ENCODE measurements around the gene CMTM7. TPM values are rescaled to one million over a fixed set of nuclear protein-coding genes. Genes with fewer than 3 reads are reported as not detected.

Gene CMTM7
- total RNA-seq, 1 donor from 2014 or later = 95.5 TPM

DNA sequence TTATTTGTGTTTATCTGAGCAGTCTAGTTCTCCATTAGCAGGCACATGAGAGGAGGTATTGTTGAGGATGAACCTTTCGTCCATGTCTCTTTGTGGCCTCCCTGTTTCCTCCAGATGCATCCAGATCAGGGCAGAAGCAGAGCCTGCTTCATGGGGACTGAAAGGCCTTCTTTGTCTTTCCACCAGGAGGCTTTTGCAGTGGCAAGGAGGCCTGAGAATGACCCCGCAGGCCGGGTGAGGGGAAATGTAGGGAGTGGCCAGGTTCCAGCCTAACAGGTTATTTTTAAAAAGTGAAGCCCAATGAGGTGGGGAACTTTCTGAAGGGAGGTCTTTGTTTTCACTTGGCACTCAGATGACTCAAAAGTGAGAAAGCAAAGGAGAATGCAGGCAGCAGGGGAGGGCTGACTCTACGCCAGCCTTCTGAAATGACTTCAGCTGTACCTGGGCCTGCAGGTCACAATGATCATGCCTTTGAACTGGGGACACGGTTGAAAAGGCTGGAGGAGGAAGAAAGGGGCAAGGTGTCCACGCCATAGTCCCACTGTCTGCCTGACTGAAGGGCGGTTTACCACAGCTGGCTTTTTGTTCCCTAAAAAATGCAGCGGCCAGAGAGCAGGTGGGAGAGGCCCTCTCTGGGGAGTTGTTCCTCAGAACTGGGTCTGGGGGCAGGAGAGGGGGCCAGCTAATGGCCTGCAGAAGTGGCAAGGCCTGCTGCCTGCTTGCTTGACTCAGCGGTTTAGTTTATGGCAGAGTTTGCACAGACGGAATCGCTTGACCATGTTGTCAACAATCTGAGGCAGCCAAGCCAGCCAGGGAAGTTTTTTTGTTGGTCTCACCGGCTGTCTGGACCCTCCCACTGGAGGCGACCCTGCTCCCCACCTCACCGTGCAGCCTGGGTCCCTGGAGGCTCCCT is 28.7 kb downstream of the CMTM7 start:
- DNase-seq = no peak

DNA sequence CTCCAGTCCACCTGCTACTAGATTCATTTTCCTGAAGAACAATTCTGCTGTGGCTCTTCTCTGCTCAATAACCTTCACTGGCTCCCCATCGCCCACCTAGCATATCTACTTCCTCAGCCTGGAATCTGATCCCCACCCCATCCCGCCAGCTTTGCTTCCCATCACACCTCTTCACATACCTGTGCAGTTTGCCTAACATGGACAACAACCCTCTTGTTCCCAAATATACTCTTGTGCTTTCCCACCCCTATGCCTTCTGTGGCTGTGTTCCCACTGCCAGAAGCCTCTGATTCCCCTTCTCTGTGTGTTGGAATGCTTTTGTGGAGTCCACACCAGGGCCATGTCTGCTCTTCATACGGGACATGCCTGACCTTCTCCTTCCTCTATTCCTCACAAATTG is 29.5 kb downstream of the CMTM7 start:
- Mint-ChIP-seq H3K27me3 (ENCODE audit: unreplicated experiment) (peaks cover 5% of the 10 kb centered on the region), H3K4me3 (ENCODE audit: unreplicated experiment) (peak overlapping the region; percentile 67), H3K9me3 (ENCODE audit: unreplicated experiment) (peaks cover 10% of the 10 kb centered on the region), H3K36me3 (ENCODE audit: unreplicated experiment) (peaks cover 3% of the 10 kb centered on the region), H3K27ac (ENCODE audit: unreplicated experiment) (peak overlapping the region; percentile 92), H3K4me1 (ENCODE audit: low read depth, unreplicated experiment) (peaks cover 44% of the 10 kb centered on the region)
- DNase-seq = no peak
- TF ChIP-seq, protein P1, sequence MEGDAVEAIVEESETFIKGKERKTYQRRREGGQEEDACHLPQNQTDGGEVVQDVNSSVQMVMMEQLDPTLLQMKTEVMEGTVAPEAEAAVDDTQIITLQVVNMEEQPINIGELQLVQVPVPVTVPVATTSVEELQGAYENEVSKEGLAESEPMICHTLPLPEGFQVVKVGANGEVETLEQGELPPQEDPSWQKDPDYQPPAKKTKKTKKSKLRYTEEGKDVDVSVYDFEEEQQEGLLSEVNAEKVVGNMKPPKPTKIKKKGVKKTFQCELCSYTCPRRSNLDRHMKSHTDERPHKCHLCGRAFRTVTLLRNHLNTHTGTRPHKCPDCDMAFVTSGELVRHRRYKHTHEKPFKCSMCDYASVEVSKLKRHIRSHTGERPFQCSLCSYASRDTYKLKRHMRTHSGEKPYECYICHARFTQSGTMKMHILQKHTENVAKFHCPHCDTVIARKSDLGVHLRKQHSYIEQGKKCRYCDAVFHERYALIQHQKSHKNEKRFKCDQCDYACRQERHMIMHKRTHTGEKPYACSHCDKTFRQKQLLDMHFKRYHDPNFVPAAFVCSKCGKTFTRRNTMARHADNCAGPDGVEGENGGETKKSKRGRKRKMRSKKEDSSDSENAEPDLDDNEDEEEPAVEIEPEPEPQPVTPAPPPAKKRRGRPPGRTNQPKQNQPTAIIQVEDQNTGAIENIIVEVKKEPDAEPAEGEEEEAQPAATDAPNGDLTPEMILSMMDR (IDR thresholded peaks at IDR 0.05; ENCODE audit: partially characterized antibody, unreplicated experiment) = no peak

More for the DNA sequence above, 28.7 kb downstream of the CMTM7 start:
- H3K4me1 Mint-ChIP-seq (ENCODE audit: low read depth, unreplicated experiment) = peaks cover 50% of the 10 kb centered on the region
- TF ChIP-seq, protein P1 (IDR thresholded peaks at IDR 0.05; ENCODE audit: partially characterized antibody, unreplicated experiment) = no peak
- peaks cover 3% of the 10 kb centered on the region for H3K36me3 Mint-ChIP-seq (ENCODE audit: unreplicated experiment)
- H3K9me3 Mint-ChIP-seq (ENCODE audit: unreplicated experiment) = peaks cover 10% of the 10 kb centered on the region
- peaks cover 5% of the 10 kb centered on the region for H3K27me3 Mint-ChIP-seq (ENCODE audit: unreplicated experiment)
- peak overlapping the region; percentile 92 for H3K27ac Mint-ChIP-seq (ENCODE audit: unreplicated experiment)
- peak overlapping the region; percentile 67 for H3K4me3 Mint-ChIP-seq (ENCODE audit: unreplicated experiment)

DNA sequence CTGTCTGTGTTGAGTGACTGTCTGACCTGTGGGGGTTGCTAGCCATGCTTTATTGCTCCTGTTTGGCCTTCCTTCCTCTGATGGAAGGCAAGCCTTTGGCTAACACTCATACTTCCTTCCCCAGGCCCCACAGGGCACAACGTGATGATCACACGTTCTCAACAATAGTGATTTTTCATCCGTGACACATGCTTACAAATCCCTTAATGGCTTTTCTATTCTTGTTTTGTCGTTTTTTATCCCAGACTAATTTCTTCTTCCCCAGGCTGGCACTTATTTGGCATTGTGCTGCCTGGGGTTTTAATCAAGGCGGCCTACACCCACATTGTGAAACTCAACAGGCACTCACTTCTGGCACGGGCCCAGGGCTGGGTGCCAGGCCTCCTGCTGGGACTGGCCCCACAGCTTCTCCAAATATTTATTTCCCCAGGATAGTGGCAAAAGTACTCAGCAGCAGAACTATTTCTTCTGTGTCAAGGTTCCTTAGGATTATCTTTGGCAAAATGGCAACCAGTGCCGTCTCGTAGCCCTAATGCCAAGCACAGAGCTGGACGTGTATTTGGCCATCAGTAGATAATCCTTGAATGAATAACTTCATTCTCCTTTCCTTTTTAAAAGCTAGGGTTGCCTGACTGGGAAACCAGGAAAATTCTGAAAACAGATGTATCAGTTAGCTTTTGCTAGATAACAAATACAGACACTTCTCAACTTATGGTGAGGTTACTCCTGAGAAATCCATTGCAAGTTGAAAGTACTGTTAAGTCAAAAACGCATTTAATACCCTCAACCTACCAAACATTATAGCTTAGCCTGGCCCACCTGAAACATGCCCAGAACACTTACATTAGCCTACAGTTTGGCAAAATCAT is 30.6 kb downstream of the CMTM7 start:
- TF ChIP-seq, protein P1 (IDR thresholded peaks at IDR 0.05; ENCODE audit: partially characterized antibody, unreplicated experiment) = no peak
- no peak for DNase-seq
- peaks cover 41% of the 10 kb centered on the region for H3K4me1 Mint-ChIP-seq (ENCODE audit: low read depth, unreplicated experiment)
- peak overlapping the region; percentile 36 for H3K27ac Mint-ChIP-seq (ENCODE audit: unreplicated experiment)
- H3K9me3 Mint-ChIP-seq (ENCODE audit: unreplicated experiment) = peaks cover 10% of the 10 kb centered on the region
- H3K4me3 Mint-ChIP-seq (ENCODE audit: unreplicated experiment) = no peak overlapping the region
- H3K27me3 Mint-ChIP-seq (ENCODE audit: unreplicated experiment) = peaks cover 5% of the 10 kb centered on the region
- peaks cover 3% of the 10 kb centered on the region for H3K36me3 Mint-ChIP-seq (ENCODE audit: unreplicated experiment)

DNA sequence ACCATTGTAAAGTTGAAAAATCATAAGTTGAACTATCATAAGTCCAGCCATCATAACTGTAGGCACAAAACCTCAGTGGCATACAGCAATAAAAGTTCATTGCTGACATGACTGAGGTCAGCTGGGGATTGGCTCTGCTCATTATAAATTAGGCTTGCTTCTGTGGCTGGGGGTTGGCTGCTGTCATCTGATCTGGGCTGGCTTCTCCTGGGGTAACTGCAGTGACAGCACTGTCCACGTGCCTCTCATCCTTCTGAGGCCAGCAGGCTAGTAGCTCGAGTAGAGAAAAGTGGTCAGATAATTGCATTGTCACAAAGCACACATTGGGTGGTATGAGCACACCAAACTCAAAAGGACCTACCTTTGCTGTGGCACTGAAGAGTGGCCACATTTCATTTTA is 31.3 kb downstream of the CMTM7 start:
- Mint-ChIP-seq H3K36me3 (ENCODE audit: unreplicated experiment) (peaks cover 3% of the 10 kb centered on the region), H3K27ac (ENCODE audit: unreplicated experiment) (peak overlapping the region; percentile 85), H3K9me3 (ENCODE audit: unreplicated experiment) (peaks cover 10% of the 10 kb centered on the region), H3K4me1 (ENCODE audit: low read depth, unreplicated experiment) (peaks cover 47% of the 10 kb centered on the region), H3K4me3 (ENCODE audit: unreplicated experiment) (peak overlapping the region; percentile 46), H3K27me3 (ENCODE audit: unreplicated experiment) (peaks cover 5% of the 10 kb centered on the region)
- TF ChIP-seq, protein P1 (IDR thresholded peaks at IDR 0.05; ENCODE audit: partially characterized antibody, unreplicated experiment) = no peak
- peak; percentile 43 for DNase-seq
